ENCODE measurements around the gene RFC5.
"Not testable (repeated sequence)": the region's sequence is repeated elsewhere in the genome, so short reads cannot be mapped to it uniquely, and the experiment has no call there.

Gene RFC5, protein sequence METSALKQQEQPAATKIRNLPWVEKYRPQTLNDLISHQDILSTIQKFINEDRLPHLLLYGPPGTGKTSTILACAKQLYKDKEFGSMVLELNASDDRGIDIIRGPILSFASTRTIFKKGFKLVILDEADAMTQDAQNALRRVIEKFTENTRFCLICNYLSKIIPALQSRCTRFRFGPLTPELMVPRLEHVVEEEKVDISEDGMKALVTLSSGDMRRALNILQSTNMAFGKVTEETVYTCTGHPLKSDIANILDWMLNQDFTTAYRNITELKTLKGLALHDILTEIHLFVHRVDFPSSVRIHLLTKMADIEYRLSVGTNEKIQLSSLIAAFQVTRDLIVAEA

DNA sequence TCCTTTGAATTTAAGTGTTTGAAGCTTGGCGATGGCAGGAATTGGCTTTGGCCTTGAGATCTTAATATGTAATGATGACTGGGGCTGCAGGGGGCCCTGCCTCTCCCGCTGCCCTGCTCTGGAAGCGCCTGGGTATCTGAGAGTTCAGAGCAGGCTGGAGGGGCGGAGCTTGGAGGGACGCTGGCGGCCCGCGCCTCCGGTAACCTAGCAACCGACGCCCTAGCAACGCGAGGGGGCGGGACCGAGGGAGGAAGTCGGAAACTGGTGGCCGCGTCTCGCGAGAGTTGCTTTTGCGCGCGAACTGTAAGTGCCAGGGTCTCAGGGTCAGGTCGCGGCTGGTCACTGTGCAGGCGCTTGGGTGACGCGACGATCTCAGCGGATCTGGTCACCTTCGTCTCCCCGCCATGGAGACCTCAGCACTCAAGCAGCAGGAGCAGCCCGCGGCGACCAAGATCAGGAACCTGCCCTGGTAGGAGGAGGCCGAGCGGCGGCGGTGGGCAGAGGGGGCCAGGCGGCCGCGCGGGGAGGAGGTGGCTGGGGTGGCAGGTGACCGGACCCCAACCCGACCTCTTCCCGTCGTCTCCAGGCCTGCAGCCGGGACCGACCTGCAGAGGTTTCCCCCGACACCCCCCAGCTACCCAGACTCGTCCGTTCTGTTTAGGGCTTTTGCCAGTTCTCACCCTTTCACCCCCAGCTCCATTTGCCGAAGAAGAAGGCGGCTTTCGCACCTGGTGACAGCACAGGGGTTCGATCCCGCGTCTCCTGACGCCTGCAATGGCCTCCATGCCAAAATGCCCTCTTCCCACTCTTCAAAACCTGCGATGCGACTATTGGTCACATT is at the start of gene RFC5:
Gene RFC5, plus strand, starts transcription at position 280 of the 841 bp plus-strand sequence. Its CDS starts 125 bp downstream, at position 405.
- peak; percentile 96 for DNase-seq

GRCh38 chr12:117967043-117967442 is 49.5 kb upstream of the RFC5 start:
- no peak for DNase-seq

- DNase-seq: no peak
Measured at GRCh38 chr12:117967512-117967911, 49.0 kb upstream of the RFC5 start.

DNA sequence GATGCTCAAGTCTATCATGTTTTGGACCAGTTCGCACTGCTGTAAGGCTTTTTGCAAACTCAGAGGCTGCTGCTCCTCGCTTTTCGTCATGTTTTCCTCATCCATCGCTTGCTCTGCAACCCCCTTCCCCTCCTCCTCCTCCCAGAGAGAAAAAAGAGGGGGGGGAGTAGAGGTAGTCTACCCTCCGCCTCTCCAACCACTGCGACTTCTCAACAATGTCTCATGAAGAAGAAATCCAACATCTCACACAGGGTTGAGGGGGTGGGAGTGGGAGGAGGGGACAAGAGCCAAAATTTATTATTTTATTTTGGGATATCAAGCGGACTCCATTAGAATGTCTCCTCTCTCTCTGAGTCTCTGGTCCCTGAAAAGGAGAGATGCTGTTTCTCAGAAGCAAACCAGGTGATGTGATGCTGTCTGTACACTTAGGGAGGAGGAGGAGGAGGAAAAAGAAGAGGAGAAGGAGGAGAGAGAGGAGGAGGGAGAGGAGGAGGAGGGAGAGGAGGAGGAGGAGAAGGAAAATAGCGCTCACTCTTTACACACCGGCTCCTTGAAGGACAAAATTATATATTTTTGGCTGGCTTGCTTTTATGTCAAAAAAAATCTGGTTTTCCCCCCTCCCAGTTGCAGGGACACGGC is 48.2 kb upstream of the RFC5 start:
- DNase-seq: no peak

DNA sequence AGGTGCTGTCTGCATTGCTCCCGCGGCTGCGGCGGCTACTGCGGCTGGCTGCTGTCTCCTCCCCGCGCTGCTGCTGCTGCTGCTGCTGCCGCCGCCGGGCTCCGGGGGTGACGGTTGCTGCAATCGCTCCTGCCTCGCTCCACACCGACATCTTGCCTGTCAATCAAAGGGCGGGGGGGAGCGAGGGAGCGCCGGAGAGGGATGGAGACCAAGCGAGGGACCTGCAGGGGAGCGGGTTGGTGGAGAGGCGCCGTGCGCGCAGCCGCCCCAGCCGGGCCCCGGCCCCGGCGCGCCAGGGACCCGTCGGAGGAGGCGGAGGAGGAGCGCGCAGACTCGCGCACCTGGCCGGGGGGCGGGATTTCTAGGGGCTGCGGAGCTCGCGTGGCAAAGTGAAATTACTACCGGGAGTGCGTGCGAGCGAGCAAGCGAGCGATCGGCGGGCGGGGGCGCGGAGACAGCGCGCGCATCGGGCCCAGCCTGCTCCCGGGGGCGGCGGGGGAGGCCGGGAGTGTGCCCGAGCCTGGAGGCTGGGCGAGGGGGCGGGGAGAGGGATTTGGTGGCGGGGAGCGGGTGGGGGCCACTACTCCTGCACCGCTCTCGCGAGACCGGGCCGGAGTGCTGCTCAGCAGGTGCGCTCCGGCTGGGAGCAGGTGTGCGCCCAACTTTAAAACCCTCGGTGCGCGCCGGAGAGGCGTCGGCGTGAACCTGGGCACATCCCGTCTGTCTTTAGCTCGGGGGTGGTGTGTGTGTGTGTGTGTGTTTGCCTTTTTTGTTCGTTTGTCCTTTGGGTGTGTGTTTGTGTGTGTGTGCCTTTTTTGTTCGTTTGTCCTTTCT is 47.5 kb upstream of the RFC5 start, which contains the start of gene KSR2:
Gene KSR2, minus strand, starts transcription at position 165 of the 834 bp plus-strand sequence. CDS start 735 bp downstream, outside the sequence.
- DNase-seq: no peak

GRCh38 chr12:117970334-117970733 is 46.2 kb upstream of the RFC5 start:
- DNase-seq: no peak

- DNase-seq: no peak
Measured at GRCh38 chr12:117972301-117972700, 44.2 kb upstream of the RFC5 start.

DNA sequence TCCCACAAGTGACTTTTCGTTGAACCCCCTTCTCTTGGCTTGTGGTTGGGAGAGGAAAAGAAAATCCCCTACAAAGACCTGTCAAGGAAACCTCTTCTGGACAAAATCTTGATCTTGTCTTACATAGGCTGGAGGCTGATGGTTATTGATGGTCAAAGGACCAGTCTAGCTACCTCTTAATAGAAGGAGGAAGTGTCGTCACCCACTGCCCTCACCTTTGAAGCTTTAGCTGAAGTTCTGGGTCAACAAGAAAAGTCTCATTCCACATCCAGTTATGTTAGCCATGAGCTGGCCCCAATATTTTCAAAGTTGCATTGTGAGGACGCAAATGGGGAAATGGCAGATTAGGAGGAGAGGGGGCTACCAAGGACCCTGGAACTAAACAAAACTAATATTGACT is 41.5 kb upstream of the RFC5 start:
- no peak for DNase-seq

DNA sequence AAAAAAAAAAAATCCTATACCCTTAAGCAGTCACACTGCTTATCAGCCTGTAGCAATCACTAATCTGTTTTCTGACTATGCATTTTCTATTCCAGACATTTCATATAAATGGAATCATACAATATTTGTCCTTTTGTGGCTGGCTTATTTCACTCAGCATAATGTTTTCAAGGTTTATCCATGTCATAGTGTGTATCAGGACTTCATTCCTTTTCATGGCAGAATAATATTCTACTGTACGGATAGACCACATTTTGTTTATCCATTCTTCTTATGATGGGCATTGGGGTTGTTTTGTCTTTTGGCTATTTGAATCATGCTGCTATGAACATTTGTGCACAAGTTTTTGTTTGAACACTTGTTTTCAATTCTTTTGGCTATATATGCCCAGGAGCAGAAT is 39.1 kb upstream of the RFC5 start:
- no peak for DNase-seq

DNA sequence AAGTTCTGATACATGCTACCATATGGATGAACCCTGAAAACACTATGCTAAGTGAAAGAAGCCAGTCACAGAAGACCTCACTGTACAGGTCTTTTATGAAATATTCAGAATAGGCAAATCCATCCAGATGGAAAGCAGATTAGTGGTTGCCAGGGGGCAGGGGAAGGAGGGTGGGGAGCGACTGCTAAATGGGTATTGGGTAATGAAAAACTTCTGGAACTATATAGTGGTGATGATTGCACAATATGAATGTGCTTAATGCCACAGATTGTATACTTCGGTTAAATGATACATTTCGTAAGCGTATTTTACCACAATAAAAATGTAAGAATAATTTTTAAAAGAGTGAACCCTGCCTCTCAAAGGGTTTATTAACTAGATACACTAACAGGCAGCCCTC is 35.9 kb upstream of the RFC5 start:
- peak; percentile 9 for DNase-seq

DNA sequence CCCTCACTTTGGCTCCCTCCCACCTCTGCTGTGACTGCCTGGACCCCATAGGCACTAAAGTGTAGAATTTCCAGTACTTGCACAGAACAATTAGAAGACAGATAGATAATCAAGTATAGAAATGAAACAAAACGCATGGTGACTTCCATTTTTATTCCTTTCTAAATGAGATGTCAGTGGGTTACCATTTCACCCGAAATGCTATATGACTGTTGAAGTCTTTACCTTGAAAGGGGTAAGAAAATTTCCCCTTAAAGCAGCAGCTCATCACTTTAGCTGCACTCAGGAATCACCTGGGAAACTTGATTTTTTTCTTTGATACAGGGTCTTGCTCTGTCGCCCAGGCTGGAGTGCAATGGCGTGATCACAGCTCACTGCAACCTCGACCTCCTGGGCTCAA is 35.2 kb upstream of the RFC5 start:
- DNase-seq: no peak

- peak; percentile 5 for DNase-seq
Measured at GRCh38 chr12:117985182-117985581, 31.3 kb upstream of the RFC5 start.

DNA sequence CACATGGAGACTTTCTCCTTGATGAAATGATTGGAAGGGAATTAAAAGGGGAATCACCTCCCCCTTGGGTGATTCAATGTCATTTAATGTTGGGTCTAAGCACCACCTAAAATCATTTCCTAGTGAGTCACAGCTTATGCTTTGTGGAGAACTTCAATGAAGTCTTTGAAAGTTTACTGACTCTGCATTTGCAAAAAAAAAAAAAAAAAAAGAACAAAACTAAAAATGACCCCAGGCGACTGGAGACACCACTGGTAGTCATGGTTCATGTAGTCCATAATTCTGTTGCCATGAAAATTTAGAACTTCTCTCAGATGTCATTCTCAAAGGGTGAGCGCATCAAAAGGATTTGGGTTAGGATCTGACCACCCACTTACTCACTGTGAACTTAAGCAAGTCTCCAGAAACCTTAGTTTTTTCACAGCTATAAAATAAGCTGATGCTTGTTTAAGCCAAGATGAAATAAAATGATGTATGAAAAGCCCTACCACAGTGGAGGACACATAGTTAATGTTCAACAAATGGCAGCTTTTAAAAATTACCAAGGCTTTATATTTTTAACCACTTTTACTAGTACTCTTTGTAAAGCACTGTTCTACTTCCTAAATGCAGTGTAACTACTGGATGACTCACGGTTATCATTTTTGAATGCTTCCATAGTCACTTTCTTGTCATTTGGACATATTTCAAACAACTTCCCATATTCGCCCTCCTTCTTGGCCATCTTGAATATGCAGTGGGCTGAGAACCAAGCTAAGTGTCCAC is 29.6 kb upstream of the RFC5 start:
- peak; percentile 82 for DNase-seq

GRCh38 chr12:117994551-117995438 is 21.7 kb upstream of the RFC5 start:
- DNase-seq: no peak

DNA sequence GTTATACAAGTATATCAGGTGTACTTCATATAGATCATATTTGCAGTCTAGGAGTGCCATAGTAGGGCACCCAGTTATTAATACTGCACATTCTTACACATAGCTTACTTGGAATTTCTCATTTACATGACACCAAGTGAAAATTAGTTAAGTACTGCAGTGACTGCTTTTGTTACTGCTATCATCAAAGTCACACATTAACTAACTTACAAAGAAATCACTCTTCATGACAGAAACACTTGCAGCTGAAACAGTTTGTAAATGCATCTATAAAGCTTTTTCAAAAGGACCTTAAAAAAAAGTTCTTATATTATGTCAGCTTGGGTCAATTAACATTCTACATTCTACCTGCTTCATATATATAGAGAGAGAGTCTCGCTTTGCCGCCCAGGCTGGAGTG is 17.8 kb upstream of the RFC5 start:
- DNase-seq: no peak

GRCh38 chr12:117999806-118000205 is 16.7 kb upstream of the RFC5 start:
- not testable (repeated sequence) for DNase-seq

DNA sequence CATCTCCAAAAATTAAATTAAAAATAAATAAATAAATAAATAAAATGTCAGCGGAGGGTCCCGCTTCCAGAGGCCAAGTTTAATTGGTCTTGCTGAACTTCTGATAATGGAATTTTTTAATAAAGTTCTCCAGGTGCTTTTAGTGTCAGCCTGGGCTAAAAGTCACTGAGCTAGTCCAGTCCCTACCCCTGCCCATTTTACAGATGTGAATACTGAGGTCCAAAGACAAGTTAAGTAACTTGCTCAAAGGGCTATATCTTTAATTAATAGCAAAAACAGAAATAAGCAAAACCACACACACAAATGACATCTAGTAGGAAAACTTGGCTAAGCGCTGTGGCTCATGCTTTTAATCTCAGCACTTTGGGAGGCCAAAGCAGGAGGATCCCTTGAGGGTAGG is 5.6 kb upstream of the RFC5 start:
- no peak for DNase-seq

- DNase-seq: no peak
Measured at GRCh38 chr12:118011377-118011776, 5.1 kb upstream of the RFC5 start.

GRCh38 chr12:118011961-118012360 is 4.5 kb upstream of the RFC5 start:
- no peak for DNase-seq

- DNase-seq: no peak
Measured at GRCh38 chr12:118013283-118013682, 3.2 kb upstream of the RFC5 start.

DNA sequence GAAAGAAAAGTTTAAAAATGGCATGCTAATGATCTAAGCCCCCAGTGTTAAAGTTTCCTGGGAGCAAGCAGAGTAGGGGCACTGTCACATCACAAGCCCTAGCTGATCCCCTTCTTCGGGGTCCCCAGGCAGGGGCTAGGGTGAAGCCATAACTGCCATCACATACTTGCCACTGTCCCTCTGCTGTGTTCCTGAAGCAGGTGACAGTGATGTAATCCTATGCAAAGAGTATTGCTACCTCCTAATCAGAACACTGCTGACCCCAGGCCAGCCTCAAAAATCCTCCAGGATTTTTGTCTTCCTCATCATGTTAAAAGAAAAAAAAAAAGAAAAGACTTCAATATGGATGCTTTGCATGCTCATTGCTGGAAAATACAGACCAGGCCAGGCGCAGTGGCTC is 1.2 kb upstream of the RFC5 start:
- DNase-seq: no peak

All from HCEC 1CT (cell line).